Measurements from ENCODE around the gene UBXN2A. TPM values are rescaled to one million over a fixed set of nuclear protein-coding genes. Genes with fewer than 3 reads are reported as not detected.

UBXN2A gene
- total and polyA plus RNA-seq, 7 donors: 8.1 to 21.2 (median 15.0) TPM

DNA sequence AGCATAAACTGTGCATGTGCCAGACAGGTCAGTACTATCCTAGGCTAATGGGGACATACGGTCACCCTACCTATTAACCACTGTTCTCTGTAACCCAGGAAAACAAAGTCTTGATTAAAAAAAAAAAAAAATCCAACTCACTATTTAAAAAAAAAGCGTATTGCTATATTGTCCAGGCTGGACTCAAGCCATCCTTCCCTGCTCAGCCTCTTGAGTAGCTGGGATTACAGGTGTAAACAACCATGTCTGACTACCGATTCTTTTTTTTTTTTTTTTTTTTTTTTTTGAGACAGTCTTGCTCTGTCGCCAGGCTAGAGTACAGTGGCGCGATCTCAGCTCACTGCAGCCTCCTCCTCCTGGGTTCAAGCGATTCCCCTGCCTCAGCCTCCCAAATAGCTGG is 24.9 kb upstream of the UBXN2A start:
- peaks cover 0 to 35% (median 28%) of the 10 kb centered on the region in 4 donors for H3K4me1 ChIP-seq
- no peak overlapping the region for H3K4me3 ChIP-seq
- H3K9me3 ChIP-seq: no peaks in the 10 kb centered on the region
- WGBS, 2 donors: 87 to 91% methylated on average over 7 of the region's 7 CpGs
- DNase-seq: no peak
- H3K27me3 ChIP-seq: no peaks in the 10 kb centered on the region
- intact Hi-C loops (cut with DNase I): no loop called here
- TF ChIP-seq EP300 (IDR thresholded peaks at IDR 0.05): no peak
- H3K27ac ChIP-seq: peak overlapping the region in 1 of 4 donors; percentile 58
- H3K36me3 ChIP-seq: no peaks in the 10 kb centered on the region

- no peak for DNase-seq
- Histone ChIP-seq H3K4me3 (no peak overlapping the region), H3K27ac (peak overlapping the region in 1 of 4 donors; percentile 58), H3K9me3 (no peaks in the 10 kb centered on the region), H3K27me3 (no peaks in the 10 kb centered on the region), H3K4me1 (peaks cover 0 to 45% (median 36%) of the 10 kb centered on the region in 4 donors), H3K36me3 (no peaks in the 10 kb centered on the region)
- TF ChIP-seq CTCF (IDR thresholded peaks at IDR 0.05) (no peak), EP300 (IDR thresholded peaks at IDR 0.05) (no peak)
- intact Hi-C loops (cut with DNase I): no loop called here
- 75% methylated on average over 3 of the region's 3 CpGs for WGBS, 2 donors
These were observed 23.4 kb upstream of the UBXN2A start for GRCh38 chr2:23916727-23917405.

GRCh38 chr2:23918837-23919489 is 21.3 kb upstream of the UBXN2A start:
- intact Hi-C loops (cut with DNase I): no loop called here
- peaks cover 0 to 46% (median 35%) of the 10 kb centered on the region in 4 donors for H3K4me1 ChIP-seq
- no peaks in the 10 kb centered on the region for H3K36me3 ChIP-seq
- TF ChIP-seq EP300 (IDR thresholded peaks at IDR 0.05) (no peak), POLR2AphosphoS5 (IDR thresholded peaks at IDR 0.05) (no peak), POLR2A (IDR thresholded peaks at IDR 0.05) (no peak), CTCF (IDR thresholded peaks at IDR 0.05) (no peak)
- no peak overlapping the region for H3K4me3 ChIP-seq
- 85 to 89% methylated on average over 8 of the region's 8 CpGs for WGBS, 2 donors
- DNase-seq: no peak
- H3K27ac ChIP-seq: no peak overlapping the region
- H3K27me3 ChIP-seq: no peaks in the 10 kb centered on the region
- no peaks in the 10 kb centered on the region for H3K9me3 ChIP-seq

- H3K9me3 ChIP-seq: no peaks in the 10 kb centered on the region
- WGBS, 2 donors: 23 to 45% methylated on average over 7 of the region's 7 CpGs
- TF ChIP-seq POLR2AphosphoS5 (IDR thresholded peaks at IDR 0.05) (no peak), POLR2A (IDR thresholded peaks at IDR 0.05) (no peak), CTCF (IDR thresholded peaks at IDR 0.05) (no peak), EP300 (IDR thresholded peaks at IDR 0.05) (no peak)
- H3K4me3 ChIP-seq: peak overlapping the region in 3 of 4 donors; percentile 66 to 93 (median 85)
- no peak for DNase-seq
- peaks cover 0 to 52% (median 34%) of the 10 kb centered on the region in 4 donors for H3K4me1 ChIP-seq
- no peaks in the 10 kb centered on the region for H3K36me3 ChIP-seq
- H3K27ac ChIP-seq: peak overlapping the region; percentile 93 to 99 (median 95)
- H3K27me3 ChIP-seq: no peaks in the 10 kb centered on the region
- intact Hi-C loops (cut with DNase I): loop anchor here (10.0 kb wide), 1 partner anchor 540 kb away; the partner anchor contains the start of gene KLHL29
These were observed 15.5 kb upstream of the UBXN2A start for GRCh38 chr2:23924589-23925359.

Data from sigmoid colon (tissue), 7 donors.